ENCODE measurements around the gene ZNF653. TPM values are rescaled to one million over a fixed set of nuclear protein-coding genes. Genes with fewer than 3 reads are reported as not detected.
A peak's percentile ranks its signal among the peaks of the same experiment; 100 is the strongest.
"Not testable (repeated sequence)": the region's sequence is repeated elsewhere in the genome, so short reads cannot be mapped to it uniquely, and the experiment has no call there.

Gene ZNF653
- total and polyA plus RNA-seq, 12 donors: 2.3 to 7.8 (median 4.2) TPM

- ATAC-seq (peak in 3 of 8 donors; percentile 4 to 9 (median 5)), DNase-seq (no peak)
- H3K27ac ChIP-seq: peak overlapping the region; percentile 44 to 86 (median 80)
- H3K36me3 ChIP-seq: peaks cover 0 to 35% (median 17%) of the 10 kb centered on the region in 9 donors
- 3 to 6% methylated on average over 9 of the region's 9 CpGs for WGBS, 2 donors
- no peaks in the 10 kb centered on the region for H3K27me3 ChIP-seq
- no peak for TF ChIP-seq CTCF (IDR thresholded peaks at IDR 0.05)
- intact Hi-C loops (cut with DNase I): loop anchor here in 8 of 10 donors (1.0 to 10.0 kb wide), 6 partner anchors 48 to 142 kb away; partner anchors contain the start of genes EPOR (in 7 of the 8), SWSAP1 (in 1 of the 8) and TSPAN16 (in 1 of the 8)
- H3K9me3 ChIP-seq: no peaks in the 10 kb centered on the region
- H3K4me3 ChIP-seq: peak overlapping the region; percentile 4 to 87 (median 78)
- H3K4me1 ChIP-seq: peaks cover 8 to 23% (median 20%) of the 10 kb centered on the region in 9 donors
Measured at GRCh38 chr19:11434703-11435056, 71.0 kb downstream of the ZNF653 start.

- intact Hi-C loops (cut with DNase I): loop anchor here in 3 of 10 donors (5.0 to 10.0 kb wide), 3 partner anchors 49 to 139 kb away; partner anchors contain the start of genes EPOR (in 2 of the 3) and TSPAN16 (in 1 of the 3)
- not testable (repeated sequence) for H3K27ac ChIP-seq, H3K27me3 ChIP-seq, H3K9me3 ChIP-seq, ATAC-seq, DNase-seq, H3K4me3 ChIP-seq
- WGBS, 2 donors: 97 to 100% methylated on average over 3 of the region's 3 CpGs
- Histone ChIP-seq H3K36me3 (peaks cover 0 to 23% (median 10%) of the 10 kb centered on the region in 9 donors), H3K4me1 (peaks cover 8 to 23% (median 20%) of the 10 kb centered on the region in 9 donors)
Measured at GRCh38 chr19:11433526-11433925, 72.1 kb downstream of the ZNF653 start.

Small RNA genes within 50 kb of the gene (microRNA-seq; reads per million reads assigned to microRNA genes)
- gene MIR7974: 0 reads per million in 2 donors

Other genes starting within 250 kb of the ZNF653 start
- 10 to 100 TPM; 27.6 to 57.2 (median 40.2) TPM for gene DOCK6, start 243.3 kb downstream of the ZNF653 start, total RNA-seq
- 10 to 100 TPM; 29.0 to 73.3 TPM for gene DOCK6, start 243.3 kb downstream of the ZNF653 start, polyA plus RNA-seq
- not detected for gene TSPAN16, start 209.7 kb downstream of the ZNF653 start, total RNA-seq
- not detected for gene TSPAN16, start 209.7 kb downstream of the ZNF653 start, polyA plus RNA-seq
- gene RAB3D, start 166.2 kb downstream of the ZNF653 start, total RNA-seq: 10 to 100 TPM in 3 of 10 donors, 1 to 10 TPM in 7; 4.5 to 11.6 (median 6.3) TPM
- 1 to 10 TPM; 2.7 to 3.1 TPM for gene RAB3D, start 166.2 kb downstream of the ZNF653 start, polyA plus RNA-seq
- gene TMEM205, start 159.6 kb downstream of the ZNF653 start, total RNA-seq: 100 to 1,000 TPM in 2 of 10 donors, 10 to 100 TPM in 8; 65.1 to 114 (median 83.8) TPM
- gene TMEM205, start 159.6 kb downstream of the ZNF653 start, polyA plus RNA-seq: 100 to 1,000 TPM in 1 of 2 donors, 10 to 100 TPM in 1; 89.4 to 184 TPM
- gene CCDC159, start 159.3 kb downstream of the ZNF653 start, total RNA-seq: 10 to 100 TPM; 13.4 to 25.5 (median 19.7) TPM
- gene CCDC159, start 159.3 kb downstream of the ZNF653 start, polyA plus RNA-seq: 10 to 100 TPM; 13.0 to 79.9 TPM
- 10 to 100 TPM in 5 of 10 donors, 1 to 10 TPM in 5; 4.1 to 19.8 (median 10.3) TPM for gene PLPPR2, start 150.4 kb downstream of the ZNF653 start, total RNA-seq
- gene PLPPR2, start 150.4 kb downstream of the ZNF653 start, polyA plus RNA-seq: 10 to 100 TPM; 10.0 to 13.2 TPM
- 1 to 10 TPM in 8 of 10 donors, under 1 TPM in 2; 0.53 to 2.1 (median 1.6) TPM for gene SWSAP1, start 131.2 kb downstream of the ZNF653 start, total RNA-seq
- 1 to 10 TPM; 2.1 to 3.1 TPM for gene SWSAP1, start 131.2 kb downstream of the ZNF653 start, polyA plus RNA-seq
- 1 to 10 TPM; 3.8 to 9.1 (median 4.7) TPM for gene EPOR, start 121.5 kb downstream of the ZNF653 start, total RNA-seq
- gene EPOR, start 121.5 kb downstream of the ZNF653 start, polyA plus RNA-seq: 10 to 100 TPM in 1 of 2 donors, 1 to 10 TPM in 1; 6.2 to 14.7 TPM
- gene RGL3, start 86.5 kb downstream of the ZNF653 start, total RNA-seq: 10 to 100 TPM in 2 of 10 donors, 1 to 10 TPM in 8; 1.2 to 14.4 (median 3.2) TPM
- 10 to 100 TPM in 1 of 2 donors, 1 to 10 TPM in 1; 5.2 to 37.5 TPM for gene RGL3, start 86.5 kb downstream of the ZNF653 start, polyA plus RNA-seq
- gene ODAD3, start 70.7 kb downstream of the ZNF653 start, total RNA-seq: under 1 TPM in 9 of 10 donors, not detected in 1; 0.17 to 0.64 (median 0.34) TPM
- gene ODAD3, start 70.7 kb downstream of the ZNF653 start, polyA plus RNA-seq: 1 to 10 TPM in 1 of 2 donors, under 1 TPM in 1; 0.83 to 2.2 TPM
- gene PRKCSH, start 70.2 kb downstream of the ZNF653 start, total RNA-seq: 100 to 1,000 TPM; 106 to 177 (median 123) TPM
- 10 to 100 TPM; 84.3 to 96.9 TPM for gene PRKCSH, start 70.2 kb downstream of the ZNF653 start, polyA plus RNA-seq
- under 1 TPM in 7 of 10 donors, not detected in 3; 0.07 to 0.44 (median 0.23) TPM for gene ELAVL3, start 24.8 kb downstream of the ZNF653 start, total RNA-seq
- gene ELAVL3, start 24.8 kb downstream of the ZNF653 start, polyA plus RNA-seq: under 1 TPM; 0.10 to 0.15 TPM
- gene ECSIT, start 23.3 kb upstream of the ZNF653 start, total RNA-seq: 100 to 1,000 TPM in 9 of 10 donors, 10 to 100 TPM in 1; 86.8 to 162 (median 131) TPM
- gene ECSIT, start 23.3 kb upstream of the ZNF653 start, polyA plus RNA-seq: 100 to 1,000 TPM; 164 to 226 TPM
- gene CNN1, start 33.0 kb upstream of the ZNF653 start, total RNA-seq: 100 to 1,000 TPM in 7 of 10 donors, 10 to 100 TPM in 3; 63.4 to 267 (median 163) TPM
- gene CNN1, start 33.0 kb upstream of the ZNF653 start, polyA plus RNA-seq: 100 to 1,000 TPM; 114 to 678 TPM
- gene ELOF1, start 53.4 kb upstream of the ZNF653 start, total RNA-seq: 10 to 100 TPM; 24.9 to 37.5 (median 30.9) TPM
- 10 to 100 TPM; 52.2 to 91.0 TPM for gene ELOF1, start 53.4 kb upstream of the ZNF653 start, polyA plus RNA-seq
- 10 to 100 TPM in 1 of 10 donors, 1 to 10 TPM in 7, under 1 TPM in 2; 0.80 to 22.7 (median 2.0) TPM for gene ACP5, start 71.8 kb upstream of the ZNF653 start, total RNA-seq
- 1 to 10 TPM; 1.9 to 4.0 TPM for gene ACP5, start 71.8 kb upstream of the ZNF653 start, polyA plus RNA-seq
- 1 to 10 TPM; 5.3 to 9.8 (median 6.7) TPM for gene ZNF627, start 91.6 kb upstream of the ZNF653 start, total RNA-seq
- gene ZNF627, start 91.6 kb upstream of the ZNF653 start, polyA plus RNA-seq: 1 to 10 TPM; 3.6 to 4.1 TPM
- 1 to 10 TPM; 2.2 to 5.7 (median 3.3) TPM for gene ZNF823, start 233.1 kb upstream of the ZNF653 start, total RNA-seq
- 1 to 10 TPM; 2.0 to 5.5 TPM for gene ZNF823, start 233.1 kb upstream of the ZNF653 start, polyA plus RNA-seq